SU-DHL-6 (cell line): ENCODE results near the gene BPIFA3.

Experiments used
- H2AFZ ChIP-seq: fragments of 200-600 bp; sonication (generic); 2 replicates; pipeline ENCODE4 v1.6.1; 2014; ENCODE audit warnings: low read depth, mild to moderate bottlenecking, moderate library complexity, mixed read lengths, antibody characterized with exemption, low read length; ENCODE audit not compliant: severe bottlenecking
- H3F3A ChIP-seq: fragments of 200-600 bp; shearing (Covaris generic); 2 replicates; pipeline ENCODE4 v1.6.0; 2016; ENCODE audit warnings: antibody characterized with exemption, mild to moderate bottlenecking; ENCODE audit not compliant: insufficient read depth
- H3K27ac ChIP-seq: fragments of 200-600 bp; sonication (generic); 2 replicates; pipeline ENCODE4 v1.5.1; 2016; ENCODE audit warnings: low read depth, mild to moderate bottlenecking, low read length, moderate library complexity, mixed read lengths
- H3K27me3 ChIP-seq: fragments of 200-600 bp; sonication (generic), shearing (Covaris generic); 2 replicates; pipeline ENCODE4 v1.6.0; 2014; ENCODE audit warnings: mild to moderate bottlenecking, low read length
- H3K36me3 ChIP-seq: fragments of 200-600 bp; sonication (generic); 2 replicates; pipeline ENCODE4 v1.6.1; 2014; ENCODE audit warnings: mild to moderate bottlenecking, low read length, mixed read lengths
- H3K4me2 ChIP-seq: fragments of 300-600, 200-600 bp; shearing (Covaris generic), sonication (generic); 2 replicates; pipeline ENCODE4 v1.6.0; 2014; ENCODE audit warnings: low read length, low read depth, mild to moderate bottlenecking; ENCODE audit not compliant: poor library complexity, severe bottlenecking
- H3K4me3 ChIP-seq: fragments of 200-600 bp; sonication (generic); 2 replicates; pipeline ENCODE4 v1.5.1; 2014; ENCODE audit warnings: antibody characterized with exemption, low read length, mild to moderate bottlenecking, mixed read lengths; ENCODE audit not compliant: insufficient read depth, poor library complexity, severe bottlenecking
- H3K79me2 ChIP-seq: fragments of 200-600 bp; sonication (generic); 2 replicates; pipeline ENCODE4 v1.6.1; 2014; ENCODE audit warnings: mild to moderate bottlenecking, low read length, moderate library complexity; ENCODE audit not compliant: insufficient read depth
- H3K9ac ChIP-seq: fragments of 200-600 bp; sonication (generic); 2 replicates; pipeline ENCODE4 v1.7.0; 2014; ENCODE audit warnings: mild to moderate bottlenecking, low read length
- H3K9me2 ChIP-seq: fragments of 200-600 bp; sonication (generic); replicated peaks from 2 replicates; pipeline ENCODE4 v1.6.1; 2014; ENCODE audit warnings: low read length; ENCODE audit not compliant: insufficient read depth
- H3K9me3 ChIP-seq: fragments of 200-600 bp; sonication (generic); 2 replicates; pipeline ENCODE4 v1.6.1; 2014; ENCODE audit warnings: low read length, mixed read lengths; ENCODE audit not compliant: insufficient read depth
- H4K20me1 ChIP-seq: fragments of 200-600 bp; sonication (generic); 2 replicates; pipeline ENCODE4 v1.6.1; 2014; ENCODE audit warnings: low read depth, mild to moderate bottlenecking, antibody characterized with exemption, low read length, moderate library complexity, mixed read lengths
- CTCF ChIP-seq: fragments of 200-600 bp; sonication (generic); IDR thresholded peaks from one replicate; pipeline ENCODE4 v1.5.1; 2017; ENCODE audit warnings: antibody characterized with exemption, mild to moderate bottlenecking, low read length, moderate library complexity; ENCODE audit not compliant: insufficient read depth, poor library complexity, severe bottlenecking
- EZH2phosphoT487 ChIP-seq: fragments of 200-600 bp; sonication (generic), shearing (Covaris generic); conservative IDR thresholded peaks from 2 replicates; pipeline ENCODE4 v1.6.1; 2018; ENCODE audit warnings: mild to moderate bottlenecking, antibody characterized with exemption, low read length, moderate library complexity, mixed read lengths

The BPIFA3 gene

GRCh38 chr20:33275871-33276270, 58.7 kb downstream of the BPIFA3 start:
- no peaks in the 10 kb centered on the region for H3K27me3 ChIP-seq
- no peaks in the 10 kb centered on the region for H3K9me2 ChIP-seq
- TF ChIP-seq EZH2phosphoT487 (no peak), CTCF (no peak)
- no peak overlapping the region for H3K4me2 ChIP-seq
- no peaks in the 10 kb centered on the region for H3K79me2 ChIP-seq
- no peak overlapping the region for H3K4me3 ChIP-seq
- H4K20me1 ChIP-seq: no peaks in the 10 kb centered on the region
- H3K9ac ChIP-seq: no peak overlapping the region
- H3K9me3 ChIP-seq: no peaks in the 10 kb centered on the region
- H3K36me3 ChIP-seq: no peaks in the 10 kb centered on the region
- H3F3A ChIP-seq: no peaks in the 10 kb centered on the region
- no peak overlapping the region for H3K27ac ChIP-seq
- H2AFZ ChIP-seq: no peak overlapping the region

- H3K36me3 ChIP-seq: no peaks in the 10 kb centered on the region
- no peak overlapping the region for H3K9ac ChIP-seq
- no peaks in the 10 kb centered on the region for H3K79me2 ChIP-seq
- H3K27me3 ChIP-seq: no peaks in the 10 kb centered on the region
- no peak overlapping the region for H2AFZ ChIP-seq
- no peaks in the 10 kb centered on the region for H4K20me1 ChIP-seq
- no peaks in the 10 kb centered on the region for H3K9me2 ChIP-seq
- H3F3A ChIP-seq: no peaks in the 10 kb centered on the region
- no peak overlapping the region for H3K27ac ChIP-seq
- no peak overlapping the region for H3K4me2 ChIP-seq
- TF ChIP-seq EZH2phosphoT487: no peak
- TF ChIP-seq CTCF: no peak
- H3K4me3 ChIP-seq: no peak overlapping the region
- no peaks in the 10 kb centered on the region for H3K9me3 ChIP-seq
These were observed 59.4 kb downstream of the BPIFA3 start for GRCh38 chr20:33276303-33277113.
